HEK293T (cell line): ENCODE measurements around the gene THSD4.
A peak's percentile ranks its signal among the peaks of the same experiment; 100 is the strongest.

Experiments used
- CTCF ChIA-PET: fragments of 350-600 bp; formaldehyde crosslinking; extraction: SDS; loops from one replicate; lab custom pipeline; 2021; ENCODE audit warnings: antibody characterized with exemption, inconsistent platforms; lab: Yijun Ruan, JAX
- POLR2A ChIA-PET: fragments of 350-600 bp; formaldehyde crosslinking; extraction: SDS; loops from one replicate; lab custom pipeline; 2020; ENCODE audit warnings: antibody characterized with exemption, inconsistent platforms; lab: Yijun Ruan, JAX
- DNase-seq: peaks from one replicate; pipeline ENCODE4 v3.0.0; 2012; ENCODE audit warnings: mixed read lengths; ENCODE audit errors: extremely low spot score
- ARNT ChIP-seq: fragments of 450-650 bp; IDR thresholded peaks from 2 replicates; pipeline ENCODE4 v1.6.1; 2017; ENCODE audit warnings: mild to moderate bottlenecking
- BHLHE40 ChIP-seq: fragments of 450-650 bp; IDR thresholded peaks from 2 replicates; pipeline ENCODE4 v1.6.1; 2016; ENCODE audit warnings: mild to moderate bottlenecking, moderate library complexity, borderline replicate concordance
- CTBP1 ChIP-seq: fragments of 450-650 bp; IDR thresholded peaks from 2 replicates; pipeline ENCODE4 v1.6.1; 2016; ENCODE audit warnings: borderline replicate concordance
- ELF4 ChIP-seq: fragments of 450-650 bp; IDR thresholded peaks from 2 replicates; pipeline ENCODE4 v1.6.1; 2017; ENCODE audit warnings: antibody characterized with exemption
- FOXA1 ChIP-seq: fragments of 450-650 bp; IDR thresholded peaks from 2 replicates; pipeline ENCODE4 v1.6.1; 2016; ENCODE audit warnings: mild to moderate bottlenecking
- FOXK2 ChIP-seq: fragments of 450-650 bp; IDR thresholded peaks from 2 replicates; pipeline ENCODE4 v1.6.1; 2016; ENCODE audit warnings: mild to moderate bottlenecking
- FOXM1 ChIP-seq: fragments of 450-650 bp; IDR thresholded peaks from 2 replicates; pipeline ENCODE4 v1.6.1; 2017; ENCODE audit warnings: mild to moderate bottlenecking, borderline replicate concordance
- HDGF ChIP-seq: fragments of 450-650 bp; IDR thresholded peaks from 2 replicates; pipeline ENCODE4 v1.6.1; 2017; ENCODE audit warnings: antibody characterized with exemption, borderline replicate concordance
- L3MBTL2 ChIP-seq: fragments of 450-650 bp; conservative IDR thresholded peaks from 2 replicates; pipeline ENCODE4 v1.6.1; 2016; ENCODE audit warnings: mild to moderate bottlenecking
- LEF1 ChIP-seq: fragments of 450-650 bp; IDR thresholded peaks from 2 replicates; pipeline ENCODE4 v1.6.1; 2017; ENCODE audit warnings: mild to moderate bottlenecking, borderline replicate concordance
- NFRKB ChIP-seq: fragments of 450-650 bp; IDR thresholded peaks from 2 replicates; pipeline ENCODE4 v1.6.1; 2016; ENCODE audit warnings: mild to moderate bottlenecking, moderate library complexity
- SP1 ChIP-seq: fragments of 450-650 bp; IDR thresholded peaks from 2 replicates; pipeline ENCODE4 v1.6.1; 2017
- SUZ12 ChIP-seq: fragments of 450-650 bp; IDR thresholded peaks from 2 replicates; pipeline ENCODE4 v1.6.1; 2016; ENCODE audit warnings: mild to moderate bottlenecking
- TARDBP ChIP-seq: fragments of 450-650 bp; IDR thresholded peaks from 2 replicates; pipeline ENCODE4 v1.6.1; 2016
- ZNF384 ChIP-seq: fragments of 450-650 bp; IDR thresholded peaks from 2 replicates; pipeline ENCODE4 v1.6.1; 2016
- TF ChIP-seq, protein P1 (sequence below): fragments of 450-650 bp; IDR thresholded peaks from 2 replicates; pipeline ENCODE4 v1.6.1; 2016

The THSD4 gene

DNA sequence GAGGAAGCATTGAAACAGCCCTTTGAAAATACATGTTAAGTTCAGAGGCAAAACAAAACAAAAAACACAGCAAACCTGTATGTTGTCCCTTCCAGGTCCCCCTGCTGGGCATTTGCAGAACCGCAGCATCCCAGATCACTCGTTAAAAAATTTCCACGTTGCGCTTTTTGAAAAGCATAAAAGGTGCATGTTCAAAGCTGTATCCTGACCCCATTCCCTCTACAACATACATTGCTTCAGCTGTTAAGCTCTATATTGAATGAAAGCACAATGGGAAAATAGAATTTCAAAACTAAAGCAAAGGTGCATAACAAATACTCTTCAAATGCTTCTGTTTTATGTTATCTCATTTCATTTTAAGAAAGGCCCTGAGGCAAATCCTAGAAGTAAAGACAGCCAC is 328.3 kb downstream of the THSD4 start:
- DNase-seq, result peak; percentile 47
- POLR2A ChIA-PET, result no interaction called here
- CTCF ChIA-PET, result interaction anchor here (0.5 to 1.2 kb wide), 12 partner anchors 8 to 569 kb away, joined by 3 to 5 read pairs (median 3); no protein-coding TSS in a partner anchor
- TF ChIP-seq FOXM1, result no peak
- TF ChIP-seq NFRKB, result no peak
- no peak for TF ChIP-seq FOXK2
- TF ChIP-seq HDGF, result no peak
- TF ChIP-seq ZNF384, result no peak
- no peak for TF ChIP-seq BHLHE40
- TF ChIP-seq LEF1, result no peak
- no peak for TF ChIP-seq FOXA1
- no peak for TF ChIP-seq TARDBP
- no peak for TF ChIP-seq CTBP1

DNA sequence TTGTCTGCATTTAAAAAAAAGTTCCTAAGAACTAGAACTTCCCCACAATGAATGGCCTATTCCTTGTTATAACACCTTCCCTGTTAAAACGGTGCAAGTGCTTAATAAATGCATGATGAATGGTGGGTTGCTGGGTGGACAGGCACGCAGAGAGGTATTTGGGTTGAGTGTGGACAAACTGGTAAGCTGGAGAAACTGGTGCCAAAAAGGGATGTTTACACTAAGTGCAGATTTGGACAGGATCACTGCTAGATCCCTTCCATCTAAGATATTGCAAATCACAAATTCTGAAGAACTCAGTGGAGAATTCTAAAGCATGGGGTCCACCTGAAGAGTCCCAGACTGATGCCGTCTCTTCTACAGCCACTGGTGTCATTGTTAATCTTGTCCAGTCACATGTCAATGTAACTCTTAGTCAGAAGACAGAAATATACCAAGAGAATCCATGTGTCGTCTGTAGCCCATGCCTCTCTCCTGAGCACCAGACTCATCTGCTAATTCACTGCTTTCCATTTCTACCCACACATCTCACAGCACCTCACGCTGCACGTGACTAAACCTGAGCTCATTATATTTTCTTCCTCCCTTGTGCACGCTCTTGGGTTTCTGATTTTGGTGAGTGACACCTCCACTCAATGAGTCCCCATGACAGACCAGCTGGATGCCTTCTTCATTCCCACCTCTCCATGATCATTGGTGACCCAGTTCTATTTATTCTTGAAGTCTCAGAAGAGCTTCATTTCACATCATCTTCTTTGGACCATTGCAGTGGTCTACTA is 328.9 kb downstream of the THSD4 start:
- POLR2A ChIA-PET, result no interaction called here
- TF ChIP-seq LEF1 (no peak), FOXK2 (no peak), FOXA1 (no peak), CTBP1 (no peak), FOXM1 (no peak), TARDBP (no peak), HDGF (no peak), ZNF384 (no peak), L3MBTL2 (no peak), NFRKB (no peak)
- TF ChIP-seq, protein P1, sequence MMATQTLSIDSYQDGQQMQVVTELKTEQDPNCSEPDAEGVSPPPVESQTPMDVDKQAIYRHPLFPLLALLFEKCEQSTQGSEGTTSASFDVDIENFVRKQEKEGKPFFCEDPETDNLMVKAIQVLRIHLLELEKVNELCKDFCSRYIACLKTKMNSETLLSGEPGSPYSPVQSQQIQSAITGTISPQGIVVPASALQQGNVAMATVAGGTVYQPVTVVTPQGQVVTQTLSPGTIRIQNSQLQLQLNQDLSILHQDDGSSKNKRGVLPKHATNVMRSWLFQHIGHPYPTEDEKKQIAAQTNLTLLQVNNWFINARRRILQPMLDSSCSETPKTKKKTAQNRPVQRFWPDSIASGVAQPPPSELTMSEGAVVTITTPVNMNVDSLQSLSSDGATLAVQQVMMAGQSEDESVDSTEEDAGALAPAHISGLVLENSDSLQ, result no peak
- CTCF ChIA-PET, result interaction anchor here (0.6 to 1.2 kb wide), 8 partner anchors 10 to 570 kb away, joined by 3 to 5 read pairs (median 3); no protein-coding TSS in a partner anchor
- no peak for DNase-seq

DNA sequence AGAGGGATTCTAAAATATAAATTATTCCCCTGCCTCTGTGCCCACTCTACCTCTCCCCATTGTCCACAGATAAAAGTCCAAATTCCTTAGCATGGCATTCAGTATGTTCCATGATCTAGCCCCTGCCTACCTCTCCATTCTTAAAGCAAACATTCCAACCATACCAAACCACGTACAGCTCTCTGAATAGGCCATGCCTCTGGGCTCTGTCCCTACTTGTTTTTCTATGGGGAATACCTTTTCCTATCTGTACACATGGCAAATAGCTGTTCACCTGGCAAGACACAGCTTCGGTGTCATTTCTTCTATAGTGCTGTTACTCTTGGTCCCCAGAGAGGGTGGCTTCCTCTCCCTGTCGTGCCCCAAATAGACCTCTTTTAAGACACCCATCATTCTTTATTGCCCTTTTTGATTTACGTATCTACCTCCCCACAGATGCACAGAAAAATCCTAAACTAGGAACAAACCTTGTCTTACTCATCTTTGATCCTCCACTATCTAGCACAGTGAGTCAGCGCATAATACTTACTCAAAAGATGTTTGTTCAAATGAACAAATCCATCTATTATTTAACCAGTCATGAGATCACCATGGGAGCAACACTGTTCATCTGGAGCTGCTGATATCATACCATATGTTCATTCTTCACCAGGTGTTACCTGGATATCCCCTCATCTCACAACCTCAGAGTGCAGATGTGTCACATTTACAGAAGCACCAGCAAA is 329.8 kb downstream of the THSD4 start:
- no peak for DNase-seq
- no peak for TF ChIP-seq CTBP1
- TF ChIP-seq FOXK2, result no peak
- TF ChIP-seq L3MBTL2, result no peak
- TF ChIP-seq NFRKB, result no peak
- TF ChIP-seq, protein P1, result no peak
- no peak for TF ChIP-seq HDGF
- no peak for TF ChIP-seq BHLHE40
- no peak for TF ChIP-seq SP1
- TF ChIP-seq LEF1, result no peak
- TF ChIP-seq ELF4, result no peak
- no peak for TF ChIP-seq ZNF384
- TF ChIP-seq SUZ12, result no peak
- TF ChIP-seq ARNT, result no peak
- TF ChIP-seq TARDBP, result no peak
- ChIA-PET CTCF (interaction anchor here (0.7 kb wide), 2 partner anchors 29 to 264 kb away, joined by 3 read pairs; no protein-coding TSS in a partner anchor), POLR2A (no interaction called here)

DNA sequence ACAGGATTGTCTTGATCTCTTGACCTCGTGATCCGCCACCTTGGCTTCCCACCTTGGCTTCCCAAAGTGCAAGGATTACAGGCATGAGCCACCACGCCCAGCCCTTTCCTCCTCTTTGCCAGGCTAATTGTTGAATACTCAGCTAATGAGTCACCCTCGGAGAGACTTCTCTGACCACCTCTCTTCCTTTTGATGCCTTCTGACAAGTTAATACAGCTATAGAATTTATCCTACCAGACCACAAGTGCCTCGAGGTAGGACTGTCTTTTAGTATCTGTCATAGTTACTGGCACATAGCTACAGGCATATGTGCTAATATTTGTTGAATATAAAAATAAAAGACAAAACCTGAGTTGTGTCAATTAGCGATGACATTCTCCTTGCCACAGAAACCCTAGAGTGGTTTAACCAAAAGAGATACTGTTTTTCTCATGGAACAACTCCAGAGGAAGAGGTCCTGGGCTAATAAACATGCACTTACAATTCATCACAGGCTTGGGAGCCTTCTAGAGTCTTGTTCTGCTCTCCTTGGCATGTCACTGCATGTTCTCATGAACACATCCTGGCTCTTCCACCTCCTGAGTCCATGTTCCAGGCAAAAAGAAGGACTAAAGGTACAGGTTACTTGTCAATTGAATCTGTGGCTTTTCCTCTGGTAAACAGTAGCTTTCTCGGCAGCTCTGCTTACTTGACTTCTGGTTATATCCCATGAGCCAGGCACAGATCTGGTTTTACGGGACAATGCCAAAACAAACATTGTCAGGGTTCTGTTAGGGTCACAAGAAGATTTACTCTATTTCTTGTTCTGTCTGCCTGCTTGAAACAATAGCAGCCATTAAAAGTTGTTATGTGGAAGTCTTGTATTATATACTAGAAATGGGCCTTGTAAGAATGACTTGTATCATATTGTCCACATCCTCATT is 332.3 kb downstream of the THSD4 start:
- ChIA-PET POLR2A (no interaction called here), CTCF (interaction anchor here (0.6 to 1.0 kb wide), 3 partner anchors 14 to 511 kb away, joined by 3 to 8 read pairs (median 3); no protein-coding TSS in a partner anchor)
- TF ChIP-seq SUZ12 (no peak), HDGF (no peak), TARDBP (no peak)
- DNase-seq, result no peak

GRCh38 chr15:71448688-71449114 is 333.4 kb downstream of the THSD4 start:
- DNase-seq, result peak; percentile 60
- CTCF ChIA-PET, result interaction anchor here (1.9 kb wide), 1 partner anchor 127 kb away, joined by 14 read pairs; no protein-coding TSS in a partner anchor
- POLR2A ChIA-PET, result no interaction called here
- TF ChIP-seq HDGF (no peak), ELF4 (no peak)

DNA sequence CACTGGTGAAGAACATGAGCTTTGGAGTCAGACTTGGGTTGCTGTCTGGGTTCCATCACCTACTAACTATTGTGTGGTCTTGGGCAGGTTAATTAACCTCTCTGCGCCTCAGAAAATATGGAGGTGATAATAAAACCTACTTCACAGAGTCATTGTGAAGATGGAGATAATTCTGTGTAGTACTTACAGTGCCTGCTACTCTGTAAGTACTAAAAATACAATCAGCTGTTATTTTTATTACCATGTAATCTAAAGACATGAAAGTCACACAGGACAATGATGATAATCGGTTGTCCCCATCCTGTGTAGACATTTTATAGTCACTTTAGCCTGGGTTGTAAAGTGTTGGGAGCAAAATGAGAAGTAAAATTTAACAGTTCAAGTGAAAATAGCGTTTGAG is 334.1 kb downstream of the THSD4 start:
- no peak for TF ChIP-seq SP1
- TF ChIP-seq CTBP1, result no peak
- no peak for TF ChIP-seq FOXK2
- TF ChIP-seq ZNF384, result no peak
- TF ChIP-seq SUZ12, result no peak
- no peak for TF ChIP-seq HDGF
- no peak for TF ChIP-seq FOXM1
- TF ChIP-seq, protein P1, result no peak
- no peak for TF ChIP-seq NFRKB
- TF ChIP-seq ARNT, result no peak
- POLR2A ChIA-PET, result interaction anchor here (1.0 kb wide), 1 partner anchor 294 kb away, joined by 3 read pairs; no protein-coding TSS in a partner anchor
- CTCF ChIA-PET, result interaction anchor here (1.4 to 1.9 kb wide), 2 partner anchors 126 to 352 kb away, joined by 7 to 14 read pairs; no protein-coding TSS in a partner anchor
- no peak for DNase-seq
